ENCODE results near the gene FANCC.

Gene FANCC

GRCh38 chr9:95070549-95071021 lies 246.9 kb downstream of the FANCC start:
- no peak for DNase-seq (ENCODE audit: low read depth in 2 of 2)

GRCh38 chr9:95067897-95068296 lies 249.6 kb downstream of the FANCC start:
- DNase-seq (ENCODE audit: low read depth in 2 of 2): no peak

GRCh38 chr9:95067057-95067456 lies 250.5 kb downstream of the FANCC start:
- no peak for DNase-seq (ENCODE audit: low read depth in 2 of 2)

GRCh38 chr9:95065224-95065623 lies 252.3 kb downstream of the FANCC start:
- no peak for DNase-seq (ENCODE audit: low read depth in 2 of 2)

- DNase-seq (ENCODE audit: low read depth in 2 of 2): no peak
These were observed 254.2 kb downstream of the FANCC start for GRCh38 chr9:95063300-95063699.

- DNase-seq (ENCODE audit: low read depth in 2 of 2): no peak
These were observed 254.9 kb downstream of the FANCC start for GRCh38 chr9:95062596-95063065.

GRCh38 chr9:95061916-95062595 lies 255.5 kb downstream of the FANCC start:
- DNase-seq (ENCODE audit: low read depth in 2 of 2): no peak

GRCh38 chr9:95060916-95061315 lies 256.6 kb downstream of the FANCC start:
- no peak for DNase-seq (ENCODE audit: low read depth in 2 of 2)

GRCh38 chr9:95060234-95060633 lies 257.3 kb downstream of the FANCC start:
- no peak for DNase-seq (ENCODE audit: low read depth in 2 of 2)

GRCh38 chr9:95058795-95059386 lies 258.6 kb downstream of the FANCC start:
- DNase-seq (ENCODE audit: low read depth in 2 of 2): no peak

- no peak for DNase-seq (ENCODE audit: low read depth in 2 of 2)
These were observed 259.3 kb downstream of the FANCC start for GRCh38 chr9:95058121-95058785.

GRCh38 chr9:95057101-95057500 lies 260.4 kb downstream of the FANCC start:
- DNase-seq (ENCODE audit: low read depth in 2 of 2): no peak

- DNase-seq (ENCODE audit: low read depth in 2 of 2): no peak
These were observed 261.5 kb downstream of the FANCC start for GRCh38 chr9:95055851-95056551.

GRCh38 chr9:95055334-95055850 lies 262.1 kb downstream of the FANCC start:
- no peak for DNase-seq (ENCODE audit: low read depth in 2 of 2)

- DNase-seq (ENCODE audit: low read depth in 2 of 2): no peak
These were observed 263.6 kb downstream of the FANCC start for GRCh38 chr9:95053611-95054570.

GRCh38 chr9:95049761-95050160 lies 267.7 kb downstream of the FANCC start:
- DNase-seq (ENCODE audit: low read depth in 2 of 2): no peak

Data from stimulated activated CD8-positive, alpha-beta memory T cell treated with anti-CD3 and anti-CD28 coated beads, Interleukin-15, amount 100 ng/mL, for 48 hours (primary cell).